ENCODE measurements around the gene ZSCAN20.

DNA sequence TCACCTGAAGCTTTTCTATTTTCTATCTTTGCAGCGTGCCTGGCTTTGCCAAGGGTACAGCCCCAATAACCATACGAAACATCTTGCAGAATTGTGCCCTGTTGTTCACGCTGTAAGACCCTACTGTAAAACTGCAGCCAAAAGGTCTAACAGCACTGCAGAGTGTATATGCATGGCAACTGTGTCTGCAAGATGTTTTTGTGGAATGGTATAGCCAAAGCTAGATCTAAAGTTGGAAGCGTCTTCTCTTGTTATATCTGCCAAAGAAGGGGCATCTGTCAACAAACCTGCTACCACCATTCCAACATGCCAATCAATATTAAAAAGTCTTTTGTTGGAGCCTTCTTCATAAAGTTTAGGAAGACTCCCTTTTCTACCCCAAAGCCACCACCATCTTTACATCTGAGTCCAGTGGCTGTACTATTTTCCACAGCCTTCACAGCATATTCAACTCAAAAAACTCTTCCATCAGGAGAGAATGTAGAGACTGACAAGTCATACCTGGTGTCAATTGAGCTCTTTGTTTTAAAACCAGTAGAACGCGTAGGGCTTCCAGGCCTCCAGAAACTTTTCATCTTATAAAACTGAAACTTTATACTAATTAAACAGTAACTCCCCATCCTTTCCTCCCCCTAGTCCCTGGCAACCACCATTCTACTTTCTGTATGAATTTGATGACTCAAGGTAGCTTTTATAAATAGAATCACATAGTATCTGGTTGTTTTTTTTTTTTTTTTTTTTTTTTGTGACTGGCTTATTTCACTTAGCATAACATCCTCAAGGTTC is 40.0 kb downstream of the ZSCAN20 start:
- TF ChIP-seq, protein P1, sequence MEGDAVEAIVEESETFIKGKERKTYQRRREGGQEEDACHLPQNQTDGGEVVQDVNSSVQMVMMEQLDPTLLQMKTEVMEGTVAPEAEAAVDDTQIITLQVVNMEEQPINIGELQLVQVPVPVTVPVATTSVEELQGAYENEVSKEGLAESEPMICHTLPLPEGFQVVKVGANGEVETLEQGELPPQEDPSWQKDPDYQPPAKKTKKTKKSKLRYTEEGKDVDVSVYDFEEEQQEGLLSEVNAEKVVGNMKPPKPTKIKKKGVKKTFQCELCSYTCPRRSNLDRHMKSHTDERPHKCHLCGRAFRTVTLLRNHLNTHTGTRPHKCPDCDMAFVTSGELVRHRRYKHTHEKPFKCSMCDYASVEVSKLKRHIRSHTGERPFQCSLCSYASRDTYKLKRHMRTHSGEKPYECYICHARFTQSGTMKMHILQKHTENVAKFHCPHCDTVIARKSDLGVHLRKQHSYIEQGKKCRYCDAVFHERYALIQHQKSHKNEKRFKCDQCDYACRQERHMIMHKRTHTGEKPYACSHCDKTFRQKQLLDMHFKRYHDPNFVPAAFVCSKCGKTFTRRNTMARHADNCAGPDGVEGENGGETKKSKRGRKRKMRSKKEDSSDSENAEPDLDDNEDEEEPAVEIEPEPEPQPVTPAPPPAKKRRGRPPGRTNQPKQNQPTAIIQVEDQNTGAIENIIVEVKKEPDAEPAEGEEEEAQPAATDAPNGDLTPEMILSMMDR (IDR thresholded peaks at IDR 0.05) = no peak
- TF ChIP-seq POLR2A (IDR thresholded peaks at IDR 0.05) = no peak

Data from Peyer's patch (tissue), 4 donors.